Natural killer cell (primary cell): ENCODE data around the gene SLC9A8. TPM values are rescaled to one million over a fixed set of nuclear protein-coding genes. Genes with fewer than 3 reads are reported as not detected.

Experiments
- ATAC-seq, 3 donors: fragments of 150-1000 bp in 2 of 3; fragments of 200-7000 bp in 1 of 3; cut with Tn5 transposase; 1 replicate in 1 of 3; 2 replicates in 2 of 3; pipeline ENCODE4 v1.10.0; 2021; ENCODE audit warnings: mild to moderate bottlenecking in 2 of 3, moderate library complexity in 2 of 3
- DNase-seq, 2 donors: peaks; one replicate each; pipeline versions ENCODE4 v3.0.0 to v3.0.0-alpha.2; 2013 to 2021; ENCODE audit warnings: mixed read lengths in 1 of 2
- H3K27ac ChIP-seq: one replicate; pipeline ENCODE4 v1.5.1; 2013; ENCODE audit warnings: mild to moderate bottlenecking, low read length
- H3K27me3 ChIP-seq: one replicate; pipeline ENCODE4 v1.6.1; 2013; ENCODE audit warnings: low read length; ENCODE audit not compliant: control insufficient read depth, insufficient read depth
- H3K36me3 ChIP-seq: one replicate; pipeline ENCODE4 v1.6.1; 2013; ENCODE audit warnings: low read length; ENCODE audit not compliant: control insufficient read depth, insufficient read depth
- H3K4me1 ChIP-seq: one replicate; pipeline ENCODE4 v1.6.1; 2013; ENCODE audit warnings: low read length; ENCODE audit not compliant: control insufficient read depth, insufficient read depth
- H3K4me3 ChIP-seq: one replicate; pipeline ENCODE4 v1.5.1; 2013; ENCODE audit warnings: low read length
- H3K9me3 ChIP-seq: one replicate; pipeline ENCODE4 v1.6.1; 2013; ENCODE audit warnings: low read length; ENCODE audit not compliant: control insufficient read depth, insufficient read depth
- H3K27ac Mint-ChIP-seq, 2 donors: one replicate each; pipeline ENCODE4 v1.8.0; 2022; ENCODE audit warnings: mild to moderate bottlenecking in 2 of 2, mixed read lengths in 2 of 2, moderate library complexity in 1 of 2
- H3K27me3 Mint-ChIP-seq, 2 donors: one replicate each; pipeline ENCODE4 v1.8.0; 2022; ENCODE audit warnings: low read depth in 2 of 2, mixed read lengths in 2 of 2
- H3K36me3 Mint-ChIP-seq: one replicate; pipeline ENCODE4 v1.8.0; 2022; ENCODE audit warnings: mixed read lengths
- H3K4me1 Mint-ChIP-seq, 2 donors: one replicate each; pipeline ENCODE4 v1.8.0; 2022; ENCODE audit warnings: mixed read lengths in 2 of 2
- H3K4me3 Mint-ChIP-seq: one replicate; pipeline ENCODE4 v1.8.0; 2022; ENCODE audit warnings: mild to moderate bottlenecking, moderate library complexity, mixed read lengths
- H3K9me3 Mint-ChIP-seq, 2 donors: one replicate each; pipeline ENCODE4 v1.8.0; 2022; ENCODE audit warnings: mixed read lengths in 2 of 2
- CTCF ChIP-seq: fragments of 200-600 bp; IDR thresholded peaks from one replicate; pipeline ENCODE4 v1.8.0; 2022; ENCODE audit warnings: antibody characterized with exemption
- WGBS: methylation state at CpG from one replicate; pipeline ENCODE4 v1.1.7; 2013; ENCODE audit warnings: missing lambda C conversion rate; ENCODE audit not compliant: insufficient coverage; 5-methylcytosine and 5-hydroxymethylcytosine counted together
- intact Hi-C: fragments of 100-400 bp; cut with micrococcal nuclease; formaldehyde crosslinking; loops from one replicate; pipeline ENCODE4 v1.14.2; 2022
- total RNA-seq, 4 donors: library from RNA; stranded (reverse); fragments of 120-200 nt in 1 of 4; gene quantifications; one replicate each; pipeline versions ENCODE4 v1.2.3 to v1.2.4, GENCODE V29; 2013 to 2022

SLC9A8 gene
- total RNA-seq, 3 donors from 2014 or later (not counting 1 experiment from before 2014, with no cell fraction given), result 54.5 to 68.7 (median 58.8) TPM

- Mint-ChIP-seq H3K36me3 (peaks cover 8% of the 10 kb centered on the region), H3K27me3 (no peaks in the 10 kb centered on the region), H3K4me1 (peaks cover 0 to 14% of the 10 kb centered on the region in 2 donors), H3K9me3 (no peaks in the 10 kb centered on the region), H3K4me3 (no peak overlapping the region), H3K27ac (no peak overlapping the region)
- DNase-seq (no peak), ATAC-seq (peak in 1 of 3 donors; percentile 27)
- Histone ChIP-seq H3K4me1 (no peaks in the 10 kb centered on the region), H3K36me3 (peaks cover 28% of the 10 kb centered on the region), H3K27me3 (no peaks in the 10 kb centered on the region), H3K9me3 (no peaks in the 10 kb centered on the region), H3K27ac (no peak overlapping the region), H3K4me3 (no peak overlapping the region)
- 97% methylated on average over 37 of the region's 37 CpGs for WGBS
- TF ChIP-seq CTCF, result no peak
- intact Hi-C loops, result no loop called here
Observed at GRCh38 chr20:49906101-49906604, 93.5 kb downstream of the SLC9A8 start.

- peaks cover 0 to 16% of the 10 kb centered on the region in 2 donors for H3K4me1 Mint-ChIP-seq
- peaks cover 8% of the 10 kb centered on the region for H3K36me3 Mint-ChIP-seq
- H3K4me3 Mint-ChIP-seq, result no peak overlapping the region
- H3K27ac Mint-ChIP-seq, result no peak overlapping the region
- H3K27me3 ChIP-seq, result no peaks in the 10 kb centered on the region
- intact Hi-C loops, result no loop called here
- no peaks in the 10 kb centered on the region for H3K27me3 Mint-ChIP-seq
- H3K36me3 ChIP-seq, result peaks cover 28% of the 10 kb centered on the region
- no peaks in the 10 kb centered on the region for H3K4me1 ChIP-seq
- H3K4me3 ChIP-seq, result no peak overlapping the region
- no peaks in the 10 kb centered on the region for H3K9me3 Mint-ChIP-seq
- no peak for DNase-seq
- no peaks in the 10 kb centered on the region for H3K9me3 ChIP-seq
- WGBS, result 88% methylated on average over 15 of the region's 15 CpGs
- H3K27ac ChIP-seq, result no peak overlapping the region
- TF ChIP-seq CTCF, result no peak
- ATAC-seq, result no peak
Observed at GRCh38 chr20:49906615-49907154, 94.1 kb downstream of the SLC9A8 start.

GRCh38 chr20:49907405-49908257 is 95.0 kb downstream of the SLC9A8 start:
- 96% methylated on average over 19 of the region's 19 CpGs for WGBS
- Mint-ChIP-seq H3K4me1 (peaks cover 3 to 19% of the 10 kb centered on the region in 2 donors), H3K36me3 (peaks cover 8% of the 10 kb centered on the region), H3K27ac (no peak overlapping the region), H3K27me3 (no peaks in the 10 kb centered on the region), H3K9me3 (no peaks in the 10 kb centered on the region), H3K4me3 (no peak overlapping the region)
- intact Hi-C loops, result no loop called here
- Histone ChIP-seq H3K36me3 (peaks cover 28% of the 10 kb centered on the region), H3K27me3 (no peaks in the 10 kb centered on the region), H3K4me1 (no peaks in the 10 kb centered on the region), H3K4me3 (no peak overlapping the region), H3K9me3 (no peaks in the 10 kb centered on the region), H3K27ac (no peak overlapping the region)
- DNase-seq, result no peak
- no peak for ATAC-seq
- no peak for TF ChIP-seq CTCF
